Urothelium cell line (cell line): ENCODE results near the gene ZEB2.
A peak's percentile ranks its signal among the peaks of the same experiment; 100 is the strongest.

Experiments used
- DNase-seq: peaks from one replicate; pipeline ENCODE4 v3.0.0; 2011; ENCODE audit warnings: low spot score, mixed read lengths
- FAIRE-seq: peaks from 2 replicates; lab custom pipeline; 2011; peaks lifted over from hg19 to GRCh38; lab: Jason Lieb, UNC

Gene ZEB2

DNA sequence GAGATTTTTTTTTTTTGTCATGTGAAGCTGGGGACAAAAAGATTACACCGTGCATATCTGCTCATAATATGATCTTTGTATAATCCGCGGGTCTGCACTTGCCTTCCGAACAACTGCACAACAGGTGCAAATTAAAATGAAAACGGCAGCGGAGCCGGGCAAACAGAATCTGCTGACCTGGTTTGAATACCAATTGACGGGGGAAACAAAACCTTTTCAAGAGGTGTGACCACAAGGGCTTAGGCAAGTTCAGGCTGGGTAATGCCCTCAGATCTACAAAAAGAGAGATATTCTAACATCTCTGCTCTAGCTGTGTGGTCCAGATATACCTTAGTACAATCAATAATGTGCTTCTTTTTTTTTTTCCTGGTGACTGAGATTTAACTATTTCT, 88.5 kb downstream of the ZEB2 start:
- DNase-seq (no peak), FAIRE-seq (no peak)

DNA sequence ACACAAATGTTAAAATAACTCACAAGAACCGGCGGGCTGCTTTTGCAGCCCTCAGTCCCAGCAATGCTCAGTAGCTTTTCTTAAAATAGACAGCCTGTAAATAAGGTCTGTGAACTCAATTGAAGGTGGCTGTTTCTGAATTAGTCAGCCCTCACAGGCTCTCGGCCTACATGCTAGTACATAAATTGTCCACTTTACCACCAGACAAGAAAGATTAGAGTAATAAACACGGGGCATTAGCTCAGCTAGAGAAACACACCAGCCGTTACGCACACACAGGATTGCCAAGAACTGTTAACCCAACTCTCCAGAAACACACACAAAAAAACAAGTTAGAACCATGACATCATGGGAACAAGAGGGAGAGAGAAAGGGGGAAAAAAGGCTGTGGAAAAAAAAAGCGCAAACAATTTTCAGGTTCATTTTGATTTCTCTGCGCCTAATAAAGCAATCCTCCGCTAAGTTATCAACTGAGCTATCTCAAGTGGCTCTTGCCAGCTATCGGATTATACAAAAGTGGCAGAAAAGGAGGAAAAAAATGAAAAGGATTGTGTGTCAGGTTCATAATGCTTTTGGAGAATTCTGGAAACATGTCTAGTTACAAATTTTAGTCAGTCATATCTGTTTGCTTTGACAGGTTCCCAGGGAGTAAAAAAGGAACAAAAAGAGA, 89.1 kb downstream of the ZEB2 start:
- DNase-seq (no peak), FAIRE-seq (no peak)

DNA sequence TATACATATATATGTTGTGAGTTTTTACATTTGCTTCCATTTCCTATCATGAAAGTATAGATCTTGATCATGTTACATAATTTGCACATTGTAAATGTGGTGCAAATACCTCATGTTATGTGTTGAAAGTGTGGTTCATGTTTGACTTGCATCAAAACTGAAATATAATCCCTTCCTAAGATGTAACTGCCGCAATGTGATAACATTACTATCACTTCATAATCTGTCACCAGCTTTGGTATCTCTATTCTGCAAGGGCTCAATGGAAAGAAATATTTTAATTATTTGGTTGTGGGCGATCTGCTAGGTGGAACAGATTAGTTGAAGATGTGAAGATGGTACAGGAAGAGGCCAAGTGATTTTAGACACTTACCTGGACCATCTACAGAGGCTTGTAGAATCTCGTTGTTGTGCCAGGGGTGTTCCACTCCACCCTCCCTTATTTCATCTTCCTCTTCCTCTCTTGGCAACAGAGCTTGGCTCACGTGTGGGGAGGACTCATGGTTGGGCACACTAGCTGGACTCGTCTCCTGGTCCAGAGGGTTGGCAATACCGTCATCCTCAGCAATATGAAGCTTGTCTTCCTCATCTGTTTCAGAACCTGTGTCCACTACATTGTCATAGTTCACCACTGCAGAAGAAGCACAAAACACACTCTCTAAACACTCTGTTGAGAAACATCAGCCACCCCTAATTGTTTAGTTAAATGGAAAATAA, 90.4 kb downstream of the ZEB2 start:
- DNase-seq (no peak), FAIRE-seq (no peak)

DNA sequence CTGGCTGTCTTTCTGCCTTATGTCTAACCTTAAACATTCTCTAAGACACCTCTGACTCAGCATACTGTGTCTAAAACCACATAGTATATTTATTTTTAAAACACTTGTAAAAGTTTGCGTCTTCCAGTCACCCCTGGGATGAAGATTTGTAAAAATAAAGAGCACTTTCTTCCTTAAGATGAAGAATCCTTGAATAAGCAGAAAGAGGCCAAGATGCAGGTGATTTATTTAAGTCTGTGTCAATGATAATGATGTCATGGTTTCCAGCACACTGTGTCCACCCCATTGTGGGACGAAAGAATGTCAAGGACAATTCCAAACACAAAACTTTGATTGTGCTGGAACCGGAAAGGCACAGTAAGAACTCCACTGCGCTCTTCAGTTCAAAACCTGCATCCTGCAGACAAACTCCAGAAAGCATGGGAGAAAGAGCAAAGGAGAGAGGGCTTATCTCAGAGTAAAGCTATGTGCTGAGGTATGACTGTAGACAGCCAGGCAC, 92.9 kb downstream of the ZEB2 start:
- peak; percentile 60 for DNase-seq
- FAIRE-seq, result peak; percentile 35

DNA sequence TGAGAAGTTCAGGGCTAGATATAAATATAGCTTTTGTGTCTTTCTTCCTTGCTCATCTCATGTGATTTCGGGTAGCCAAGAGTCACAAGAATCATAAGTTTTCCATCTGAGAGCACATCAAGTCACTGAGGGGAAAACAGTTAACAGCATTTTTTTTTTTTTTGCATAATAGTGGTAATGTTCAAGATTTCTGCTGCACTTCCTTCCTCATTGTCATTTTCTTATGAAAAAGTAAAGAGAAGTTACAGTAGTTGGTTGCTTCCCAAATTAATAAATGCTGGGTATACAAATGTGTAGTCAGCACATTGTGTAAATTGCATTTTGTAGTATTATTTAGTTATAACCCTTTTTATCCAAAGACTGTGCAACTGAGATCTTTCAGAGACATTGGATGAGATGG, 93.6 kb downstream of the ZEB2 start:
- no peak for DNase-seq
- FAIRE-seq, result no peak

DNA sequence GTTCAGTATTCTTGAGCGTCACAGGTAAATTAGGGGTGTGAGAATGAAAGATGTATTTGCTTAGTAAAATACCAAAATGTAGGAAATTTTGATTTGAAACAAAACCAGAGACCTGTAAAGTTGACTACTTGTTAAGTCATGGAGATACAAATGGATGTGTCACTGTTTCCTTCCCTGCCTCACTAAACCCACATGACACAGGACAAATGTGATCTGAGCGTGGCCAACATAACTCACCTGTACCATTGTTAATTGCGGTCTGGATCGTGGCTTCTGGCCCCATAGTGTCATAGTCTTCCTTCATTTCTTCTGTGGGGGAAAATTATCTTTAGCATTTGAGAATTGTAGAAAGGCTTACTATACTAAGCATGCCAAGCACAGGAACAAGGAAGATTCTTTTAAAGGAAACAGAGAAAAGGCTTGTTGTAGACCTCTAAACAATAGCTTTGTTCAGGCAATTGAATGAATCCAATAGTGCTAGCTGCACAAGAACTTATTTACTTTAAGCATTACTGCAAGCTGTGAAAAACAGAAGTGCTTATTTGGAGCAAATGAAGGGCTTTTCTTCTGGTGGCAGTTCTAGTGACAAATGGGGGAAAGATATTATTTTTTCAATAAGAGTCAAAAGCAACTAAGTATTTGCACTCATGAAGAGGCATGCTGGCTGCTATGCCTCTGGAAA, 95.2 kb downstream of the ZEB2 start:
- DNase-seq (no peak), FAIRE-seq (no peak)

DNA sequence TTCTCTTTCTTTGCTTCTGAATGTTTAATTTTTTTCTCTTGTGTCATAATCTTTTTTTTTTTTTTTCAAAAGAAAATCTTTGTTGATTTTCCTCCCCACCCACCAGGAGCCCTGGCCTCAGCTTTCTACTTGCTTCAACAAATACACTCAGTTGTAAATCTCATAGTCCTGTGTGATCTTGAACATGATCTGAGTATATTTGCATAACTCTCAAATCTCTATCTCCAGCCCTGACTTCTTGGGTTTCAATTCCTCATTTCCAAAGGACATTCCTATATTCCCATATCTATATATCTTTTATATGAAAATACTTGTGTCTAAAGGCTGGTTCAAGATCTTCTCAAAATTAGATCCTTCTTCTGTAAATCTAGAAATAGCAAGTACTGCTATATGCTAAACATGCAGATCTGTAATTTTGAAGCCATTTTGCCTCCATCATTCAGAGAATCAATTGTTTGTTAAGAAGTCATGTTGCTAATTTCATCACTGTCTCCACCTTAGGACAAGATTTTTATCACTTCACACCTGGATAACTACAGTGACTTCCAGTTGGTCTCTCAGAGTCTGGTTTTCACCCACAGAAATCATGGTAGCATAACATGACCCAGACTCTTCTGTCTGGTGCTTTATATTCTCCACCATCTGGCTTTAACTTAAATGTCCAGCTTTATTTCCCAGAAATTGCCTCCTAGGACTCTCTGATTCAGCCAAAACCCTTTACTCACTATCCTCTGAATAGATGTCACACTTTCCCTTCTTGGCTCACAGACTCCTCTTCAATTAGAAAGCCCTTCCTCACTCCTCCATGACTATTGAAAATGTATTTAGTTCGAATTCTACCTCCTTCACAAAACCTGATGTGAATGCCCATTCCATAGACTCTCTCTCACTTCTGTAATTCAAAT, 98.1 kb downstream of the ZEB2 start:
- DNase-seq (no peak), FAIRE-seq (no peak)

DNA sequence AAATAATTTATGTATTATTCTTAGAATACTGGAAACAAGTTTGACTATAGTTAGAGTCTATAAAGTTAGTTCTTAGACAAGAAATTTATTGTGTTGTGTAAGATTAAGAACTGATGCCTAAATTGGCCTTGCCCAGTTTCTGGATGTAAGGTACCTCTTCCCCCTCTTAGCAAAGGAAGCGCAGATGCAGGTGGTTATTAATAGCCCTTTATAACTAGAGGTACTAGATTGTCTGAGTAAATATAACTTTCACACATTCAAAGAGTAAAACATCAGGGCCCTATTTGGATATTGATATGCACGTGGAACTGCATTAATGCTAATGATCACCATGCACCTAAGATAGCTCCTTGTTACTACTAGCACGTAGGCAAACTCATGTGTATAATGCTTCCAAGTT, 100.7 kb downstream of the ZEB2 start:
- FAIRE-seq (no peak), DNase-seq (no peak)

DNA sequence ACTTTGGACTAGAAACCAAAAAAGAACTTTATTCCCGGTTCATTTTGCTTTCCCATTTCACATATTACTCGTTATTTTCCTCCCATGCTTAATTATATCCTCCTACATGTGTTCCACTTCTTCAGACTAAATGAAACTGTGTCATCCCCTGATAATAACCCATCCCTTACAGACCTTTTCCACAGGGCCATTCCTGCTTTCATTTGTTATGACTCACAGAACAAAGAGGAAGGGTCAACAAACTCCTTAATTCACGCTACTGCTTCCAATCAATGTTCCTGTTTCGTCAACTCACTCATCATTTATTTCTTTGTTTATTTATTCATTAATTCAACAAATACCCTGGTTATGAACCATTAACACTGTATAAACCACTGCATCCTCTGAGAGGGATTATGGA, 104.5 kb downstream of the ZEB2 start:
- FAIRE-seq (no peak), DNase-seq (no peak)

DNA sequence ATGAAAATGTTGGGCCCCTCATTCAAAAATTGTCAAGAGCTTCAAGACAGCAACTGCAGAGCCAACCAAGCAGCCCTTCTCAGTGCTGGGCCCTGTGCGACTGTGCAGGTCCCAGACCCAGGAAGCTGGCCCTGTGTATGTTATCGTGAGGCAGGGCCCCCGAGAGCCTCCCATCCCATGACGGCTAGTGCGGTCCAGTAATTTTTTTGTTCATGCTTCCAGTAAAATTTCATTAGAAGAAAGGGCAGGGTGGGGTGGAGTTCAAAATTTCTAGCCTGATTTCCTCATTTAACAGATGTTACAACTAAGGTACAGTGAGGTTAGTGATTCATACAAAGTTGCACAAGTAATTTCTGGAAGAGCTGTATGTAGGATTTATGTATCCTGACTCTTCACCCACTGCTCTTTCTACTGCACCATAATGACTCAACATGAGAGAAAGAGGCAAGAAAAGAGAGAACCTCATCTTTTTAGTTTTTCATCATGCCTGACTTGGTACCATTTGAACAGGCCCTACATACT, 105.5 kb downstream of the ZEB2 start:
- FAIRE-seq (no peak), DNase-seq (peak; percentile 8)

DNA sequence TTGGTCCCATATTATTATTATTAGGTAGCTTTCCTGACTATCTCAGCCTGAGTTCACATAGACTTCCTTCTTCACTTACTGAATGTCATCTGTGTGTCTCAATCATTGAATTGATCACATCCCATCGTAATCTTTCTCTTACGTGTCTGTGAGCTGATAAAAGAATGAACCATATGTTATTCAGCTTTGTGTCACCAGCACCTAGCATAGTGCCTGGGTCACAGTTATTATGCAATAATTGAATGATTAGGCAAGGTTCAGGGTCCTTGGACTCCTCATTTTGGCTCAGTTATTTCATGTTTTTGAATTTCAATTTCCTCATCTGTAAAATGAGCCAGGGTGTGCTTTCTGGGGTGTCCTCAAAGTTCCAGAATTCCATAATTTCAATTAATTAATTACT, 107.2 kb downstream of the ZEB2 start:
- DNase-seq (no peak), FAIRE-seq (no peak)

DNA sequence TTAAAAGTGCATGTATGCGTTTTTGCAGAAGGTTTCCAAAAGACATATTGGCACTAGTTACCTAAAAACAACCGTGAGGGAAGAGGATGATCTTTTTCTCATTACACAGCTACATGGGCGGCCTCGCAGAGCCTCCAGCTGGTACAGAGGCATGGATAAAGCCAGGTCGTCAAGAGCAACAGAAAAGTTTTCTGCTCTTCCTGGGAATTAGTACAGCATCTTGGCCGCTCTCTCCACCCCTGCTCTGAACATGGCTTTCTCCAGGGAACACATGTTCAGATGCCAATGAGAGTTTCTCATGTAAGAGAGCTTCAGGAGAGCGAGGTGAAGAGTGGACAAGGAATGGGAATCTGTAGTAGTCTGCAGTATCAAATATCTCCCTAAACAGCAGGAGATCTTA, 108.4 kb downstream of the ZEB2 start:
- no peak for DNase-seq
- FAIRE-seq, result no peak

DNA sequence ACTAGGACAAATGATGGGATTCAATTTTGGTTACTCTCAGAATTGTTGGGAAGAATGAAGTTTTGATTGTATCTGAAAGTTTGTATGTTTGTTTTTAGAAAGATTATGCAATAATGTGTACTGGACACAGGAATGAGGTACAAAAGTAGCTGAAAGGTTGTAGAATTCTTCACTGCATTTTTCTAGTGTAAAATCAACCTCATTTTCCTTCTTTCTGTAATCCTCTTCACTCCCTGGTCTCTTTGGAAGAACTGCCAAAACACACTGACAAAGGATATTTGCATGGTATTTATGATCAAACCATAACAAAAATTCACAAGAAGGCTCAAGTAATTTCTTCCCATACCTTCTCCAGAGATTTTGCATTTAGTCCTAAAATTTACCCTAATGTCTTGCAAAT, 110.7 kb downstream of the ZEB2 start:
- no peak for DNase-seq
- no peak for FAIRE-seq

DNA sequence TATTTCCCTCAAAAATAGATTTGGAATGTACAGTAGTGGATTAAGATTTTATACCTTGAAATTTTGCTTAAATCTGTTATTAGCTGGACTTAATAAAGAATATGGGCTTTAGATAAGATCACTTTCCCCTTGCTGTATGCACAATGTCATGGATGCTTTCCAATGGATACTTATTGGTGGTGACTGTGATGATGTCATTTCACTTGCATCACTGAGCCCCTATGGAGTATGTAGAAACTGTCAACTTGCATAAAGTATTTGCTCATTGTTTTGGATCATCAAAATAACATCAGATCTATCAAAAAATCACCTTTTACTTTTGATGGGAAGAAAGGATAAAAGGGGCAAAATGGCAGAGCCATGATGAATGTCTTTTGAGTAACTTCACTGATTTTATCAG, 112.7 kb downstream of the ZEB2 start:
- DNase-seq (no peak), FAIRE-seq (no peak)

DNA sequence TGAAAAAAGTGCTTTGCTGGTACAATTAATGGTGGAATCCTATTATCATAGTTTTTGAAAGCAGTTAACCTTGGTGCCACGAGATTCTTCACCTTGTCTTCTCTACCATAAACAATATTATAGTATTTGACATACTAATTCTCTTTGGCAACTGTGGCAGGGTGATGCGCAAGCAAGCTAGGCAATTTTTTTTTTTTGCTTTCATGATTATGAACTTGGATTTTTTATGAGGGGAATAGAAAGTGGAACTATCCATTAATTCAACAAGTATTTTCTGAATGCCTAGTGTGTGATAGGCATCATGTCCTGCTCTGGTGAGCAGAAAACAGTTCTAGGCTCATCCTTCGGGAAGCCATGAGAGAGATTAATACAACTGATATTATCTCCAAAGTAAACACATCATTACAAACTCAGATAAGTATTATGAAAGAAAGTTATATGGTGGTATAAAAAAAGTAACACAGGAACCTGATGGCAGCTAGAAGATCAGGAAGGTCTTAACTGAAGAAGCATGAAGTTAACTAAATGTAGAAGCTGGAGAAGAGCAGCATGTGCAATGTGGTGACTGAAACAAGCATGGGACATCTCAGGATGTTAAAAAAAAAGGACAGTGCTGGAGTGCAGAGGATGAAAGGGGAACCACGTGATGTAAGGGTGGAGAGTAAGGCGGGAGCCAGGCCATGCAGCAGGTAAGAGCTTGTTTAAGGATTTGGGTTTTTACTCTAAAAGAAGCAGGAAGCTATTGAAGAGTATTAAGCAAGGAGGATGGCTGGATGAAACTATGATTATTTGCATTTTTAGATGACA, 113.7 kb downstream of the ZEB2 start:
- DNase-seq, result no peak
- FAIRE-seq, result no peak

DNA sequence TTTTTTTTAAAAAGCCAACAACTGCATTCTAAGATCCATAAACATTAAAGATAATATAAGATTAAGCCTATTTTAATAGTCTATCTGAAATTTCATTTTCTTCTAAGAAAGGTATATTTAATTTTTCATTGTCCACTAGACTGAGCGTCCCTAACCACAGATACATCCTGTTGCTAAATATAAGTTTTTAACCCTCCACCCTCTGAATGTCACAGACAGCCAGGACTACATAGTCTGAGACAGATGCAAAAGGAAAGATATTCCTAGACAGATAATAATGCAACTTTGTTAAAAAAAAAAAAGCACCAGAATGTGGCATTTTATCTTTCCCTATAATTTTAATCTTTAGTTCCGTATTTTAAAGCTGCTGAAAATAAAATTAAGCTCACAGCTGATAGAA, 114.6 kb downstream of the ZEB2 start:
- DNase-seq (no peak), FAIRE-seq (no peak)

DNA sequence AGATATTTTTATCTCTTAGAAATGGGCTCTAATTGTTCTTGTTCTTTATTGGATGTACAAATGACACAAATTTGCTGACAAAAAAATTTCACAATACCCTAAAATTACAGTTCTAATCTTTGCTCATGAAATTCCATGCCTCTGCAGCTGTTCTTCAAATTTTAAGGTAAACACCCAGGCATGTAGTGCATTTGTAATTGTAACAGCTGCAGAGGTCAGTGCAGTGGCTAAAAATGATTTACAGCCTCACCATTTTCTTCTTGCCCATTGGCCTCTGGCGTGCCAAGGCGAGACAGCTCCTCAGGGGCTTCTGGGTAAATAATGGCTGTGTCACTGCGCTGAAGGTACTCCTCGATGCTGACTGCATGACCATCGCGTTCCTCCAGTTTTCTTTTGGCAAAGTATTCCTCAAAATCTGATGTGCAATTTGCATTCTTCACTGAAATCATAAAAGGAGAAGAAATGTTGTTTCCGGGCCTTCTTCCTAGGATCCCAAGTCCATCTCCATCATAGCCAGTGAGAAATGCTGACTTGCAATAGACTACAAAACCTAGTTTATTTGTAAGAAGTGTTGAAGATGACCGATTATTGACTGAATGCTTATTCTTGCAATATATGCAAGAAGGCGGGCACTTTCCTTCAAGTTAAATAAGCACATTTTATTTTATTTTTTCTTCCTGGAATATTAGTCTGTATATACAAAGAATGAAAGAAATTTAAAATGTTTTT, 115.2 kb downstream of the ZEB2 start:
- FAIRE-seq (no peak), DNase-seq (no peak)

DNA sequence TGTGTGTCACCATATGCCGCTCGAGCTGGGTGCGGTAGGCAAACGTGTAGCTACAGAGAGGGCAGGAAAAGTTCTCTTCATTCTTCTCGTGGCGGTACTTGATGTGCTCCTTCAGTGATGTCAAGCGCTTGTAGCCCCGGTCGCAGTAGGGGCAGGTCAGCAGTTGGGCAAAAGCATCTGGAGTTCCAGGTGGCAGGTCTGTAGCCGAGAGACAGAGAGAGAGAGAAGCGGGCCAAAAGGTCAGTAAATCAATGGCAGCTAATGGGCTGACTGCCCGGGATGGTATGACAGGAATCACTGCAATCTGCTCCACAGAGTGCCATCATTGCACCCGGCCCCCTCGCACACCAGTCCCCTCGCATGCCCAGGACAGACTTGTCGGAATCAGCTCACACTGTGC, 116.0 kb downstream of the ZEB2 start:
- peak; percentile 5 for DNase-seq
- no peak for FAIRE-seq

DNA sequence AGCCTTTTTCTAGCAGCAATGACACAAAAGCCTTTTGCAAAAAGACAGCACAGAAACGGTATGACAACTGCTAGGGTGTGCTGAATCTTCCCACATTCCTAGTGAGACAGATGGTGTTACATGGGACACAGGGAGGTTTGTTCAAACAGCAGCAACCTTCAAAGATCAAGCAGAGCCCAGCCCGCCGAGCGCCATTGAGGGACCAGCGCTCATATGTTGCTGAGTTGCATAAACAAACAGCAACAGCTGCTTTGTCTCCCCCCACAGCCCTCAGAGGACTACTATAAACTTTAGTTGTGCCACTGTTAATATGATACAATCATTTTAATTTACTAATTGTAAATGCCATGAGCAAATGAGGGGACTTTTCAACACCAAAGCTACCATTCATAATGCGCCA, 117.7 kb downstream of the ZEB2 start:
- no peak for FAIRE-seq

More for the DNA sequence above, 117.7 kb downstream of the ZEB2 start:
- no peak for DNase-seq
